ENCODE measurements around the gene PCDHGA6. TPM values are rescaled to one million over a fixed set of nuclear protein-coding genes. Genes with fewer than 3 reads are reported as not detected.
A peak's percentile ranks its signal among the peaks of the same experiment; 100 is the strongest.
"Not testable (repeated sequence)": the region's sequence is repeated elsewhere in the genome, so short reads cannot be mapped to it uniquely, and the experiment has no call there.

PCDHGA6 gene
- total RNA-seq, 1 experiment from 2014 or later, result 14.5 TPM

DNA sequence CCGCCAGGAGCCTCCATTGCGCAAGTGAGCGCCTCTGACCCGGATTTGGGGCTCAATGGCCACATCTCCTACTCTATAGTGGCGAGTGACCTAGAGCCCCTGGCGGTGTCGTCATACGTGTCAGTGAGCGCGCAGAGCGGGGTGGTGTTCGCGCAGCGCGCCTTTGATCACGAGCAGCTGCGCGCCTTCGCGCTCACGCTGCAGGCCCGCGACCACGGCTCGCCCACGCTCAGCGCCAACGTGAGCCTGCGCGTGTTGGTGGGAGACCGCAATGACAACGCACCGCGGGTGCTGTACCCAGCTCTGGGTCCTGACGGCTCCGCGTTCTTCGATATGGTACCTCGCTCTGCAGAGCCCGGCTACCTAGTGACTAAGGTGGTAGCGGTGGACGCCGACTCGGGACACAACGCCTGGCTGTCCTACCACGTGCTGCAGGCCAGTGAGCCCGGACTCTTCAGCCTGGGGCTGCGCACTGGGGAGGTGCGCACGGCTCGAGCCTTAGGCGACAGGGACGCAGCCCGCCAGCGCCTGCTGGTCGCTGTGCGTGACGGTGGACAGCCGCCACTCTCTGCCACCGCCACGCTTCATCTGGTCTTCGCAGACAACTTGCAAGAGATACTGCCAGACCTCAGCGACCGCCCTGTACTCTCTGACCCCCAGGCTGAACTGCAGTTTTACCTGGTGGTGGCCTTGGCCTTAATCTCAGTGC is 36.1 kb downstream of the PCDHGA6 start:
- Histone ChIP-seq H3K27me3 (ENCODE audit: low read length) (no peaks in the 10 kb centered on the region), H3K36me3 (ENCODE audit: insufficient read depth, low read length) (peaks cover 25% of the 10 kb centered on the region), H3K4me3 (ENCODE audit: low read length) (no peak overlapping the region), H3K27ac (ENCODE audit: low read length) (no peak overlapping the region), H4K20me1 (ENCODE audit: insufficient read depth, low read depth, low read length) (no peaks in the 10 kb centered on the region), H3K9ac (ENCODE audit: low read length) (no peak overlapping the region), H2AFZ (ENCODE audit: low read length) (no peak overlapping the region), H3K79me2 (ENCODE audit: low read length) (peaks cover 38% of the 10 kb centered on the region), H3K9me2 (replicated peaks; ENCODE audit: insufficient read depth, low read length) (no peaks in the 10 kb centered on the region), H3K4me1 (ENCODE audit: low read length) (peaks cover 3% of the 10 kb centered on the region; the same call in 1 of the 2 replicates), H3K4me2 (ENCODE audit: low read depth, low read length, poor library complexity, severe bottlenecking) (no peak overlapping the region), H3K9me3 (ENCODE audit: low read length) (peaks cover 7% of the 10 kb centered on the region)
- DNase-seq, result no peak

DNA sequence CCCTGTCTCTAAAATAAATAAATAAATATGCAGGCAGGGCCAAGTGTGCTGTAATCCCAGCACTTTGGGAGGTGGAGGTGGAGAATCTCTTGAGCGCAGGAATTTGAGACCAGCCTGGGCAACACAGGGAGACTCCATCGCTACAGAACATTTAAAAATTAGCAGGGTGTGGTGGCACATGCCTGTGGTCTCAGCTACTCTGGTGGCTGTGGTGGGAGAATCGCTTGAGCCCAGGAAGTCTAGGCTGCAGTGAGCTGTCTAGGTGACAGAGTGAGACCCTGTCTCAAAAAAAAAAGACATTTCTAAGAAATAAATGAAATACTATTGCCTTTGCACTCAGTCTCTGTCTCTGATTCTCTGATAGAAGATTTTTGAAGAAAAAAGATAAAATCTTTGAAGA is 37.9 kb downstream of the PCDHGA6 start:
- DNase-seq, result no peak
- Histone ChIP-seq H3K27ac (ENCODE audit: low read length) (0 out of 2 replicates have a peak overlapping the region, but pooled peaks have one; percentile 18), H3K9ac (ENCODE audit: low read length) (no peak overlapping the region), H3K79me2 (ENCODE audit: low read length) (peaks cover 23% of the 10 kb centered on the region), H3K4me2 (ENCODE audit: low read depth, low read length, poor library complexity, severe bottlenecking) (no peak overlapping the region), H4K20me1 (ENCODE audit: insufficient read depth, low read depth, low read length) (no peaks in the 10 kb centered on the region), H3K36me3 (ENCODE audit: insufficient read depth, low read length) (peaks cover 25% of the 10 kb centered on the region), H3K4me3 (ENCODE audit: low read length) (no peak overlapping the region), H3K4me1 (ENCODE audit: low read length) (peaks cover 3% of the 10 kb centered on the region; the same call in 1 of the 2 replicates), H2AFZ (ENCODE audit: low read length) (no peak overlapping the region), H3K27me3 (ENCODE audit: low read length) (no peaks in the 10 kb centered on the region), H3K9me2 (replicated peaks; ENCODE audit: insufficient read depth, low read length) (no peaks in the 10 kb centered on the region), H3K9me3 (ENCODE audit: low read length) (peaks cover 7% of the 10 kb centered on the region)

DNA sequence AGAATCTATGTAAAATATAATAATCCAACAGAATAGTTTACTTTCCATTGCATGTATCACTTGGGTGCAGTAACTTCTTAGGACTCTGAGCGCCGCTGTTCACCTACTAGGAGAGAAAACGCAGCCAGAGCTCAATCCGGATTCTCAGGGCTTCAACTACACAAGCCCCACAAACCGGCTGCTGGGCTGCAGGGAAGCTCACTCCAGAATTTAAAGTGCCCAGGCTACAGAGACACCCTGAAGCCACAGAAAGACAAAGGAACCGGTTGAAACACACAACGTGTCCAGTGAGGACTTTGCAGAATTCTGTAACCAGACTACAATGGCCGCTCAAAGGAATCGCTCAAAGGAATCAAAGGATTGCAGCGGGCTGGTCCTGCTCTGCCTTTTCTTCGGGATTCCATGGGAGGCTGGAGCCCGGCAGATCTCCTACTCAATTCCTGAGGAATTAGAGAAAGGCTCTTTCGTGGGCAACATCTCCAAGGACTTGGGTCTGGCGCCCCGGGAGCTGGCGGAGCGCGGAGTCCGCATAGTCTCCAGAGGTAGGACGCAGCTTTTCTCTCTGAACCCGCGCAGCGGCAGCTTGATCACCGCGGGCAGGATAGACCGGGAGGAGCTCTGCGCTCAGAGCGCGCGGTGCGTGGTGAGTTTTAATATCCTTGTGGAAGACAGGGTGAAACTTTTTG is 39.3 kb downstream of the PCDHGA6 start, which contains the start of gene PCDHGA10:
PCDHGA10 (plus strand) TSS at position 134 of the 686 bp plus-strand sequence; CDS start at position 323, 189 bp downstream.
- no peak within 1 kb of the TSS for H3K4me2 ChIP-seq (ENCODE audit: low read depth, low read length, poor library complexity, severe bottlenecking)
- peaks cover 3% of the 10 kb centered on the region; the same call in 1 of the 2 replicates for H3K4me1 ChIP-seq (ENCODE audit: low read length)
- 0 out of 2 replicates have a peak within 1 kb of the TSS, but pooled peaks have one; percentile 18 for H3K27ac ChIP-seq (ENCODE audit: low read length)
- no peaks in the 10 kb centered on the region; the same call in 1 of the 2 replicates for H3K9me3 ChIP-seq (ENCODE audit: low read length)
- H3K9ac ChIP-seq (ENCODE audit: low read length), result no peak within 1 kb of the TSS
- no peaks in the 10 kb centered on the region for H3K27me3 ChIP-seq (ENCODE audit: low read length)
- DNase-seq, result peak; percentile 90
- no peaks in the 10 kb centered on the region for H4K20me1 ChIP-seq (ENCODE audit: insufficient read depth, low read depth, low read length)
- H3K4me3 ChIP-seq (ENCODE audit: low read length), result no peak within 1 kb of the TSS
- no peak within 1 kb of the TSS for H2AFZ ChIP-seq (ENCODE audit: low read length)
- peaks cover 18% of the 10 kb centered on the region for H3K36me3 ChIP-seq (ENCODE audit: insufficient read depth, low read length)
- peaks cover 13% of the 10 kb centered on the region for H3K79me2 ChIP-seq (ENCODE audit: low read length)
- no peaks in the 10 kb centered on the region for H3K9me2 ChIP-seq (replicated peaks; ENCODE audit: insufficient read depth, low read length)

DNA sequence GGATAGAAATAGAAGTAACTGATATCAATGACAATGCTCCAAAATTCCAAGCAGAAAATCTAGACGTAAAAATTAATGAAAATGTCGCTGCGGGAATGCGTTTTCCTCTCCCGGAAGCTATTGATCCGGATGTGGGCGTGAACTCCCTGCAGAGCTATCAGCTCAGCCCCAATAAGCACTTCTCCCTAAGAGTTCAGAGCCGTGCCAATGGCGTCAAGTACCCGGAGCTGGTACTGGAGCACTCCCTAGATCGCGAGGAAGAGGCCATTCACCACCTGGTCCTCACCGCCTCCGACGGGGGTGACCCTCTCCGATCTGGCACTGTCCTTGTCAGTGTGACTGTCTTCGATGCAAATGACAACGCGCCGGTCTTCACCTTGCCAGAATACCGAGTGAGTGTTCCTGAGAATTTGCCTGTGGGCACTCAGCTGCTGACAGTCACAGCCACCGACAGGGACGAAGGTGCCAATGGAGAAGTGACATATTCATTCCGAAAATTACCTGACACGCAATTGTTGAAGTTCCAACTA is 39.9 kb downstream of the PCDHGA6 start:
- Histone ChIP-seq H3K36me3 (ENCODE audit: insufficient read depth, low read length) (peaks cover 18% of the 10 kb centered on the region), H3K4me2 (ENCODE audit: low read depth, low read length, poor library complexity, severe bottlenecking) (no peak overlapping the region), H3K4me1 (ENCODE audit: low read length) (peaks cover 3% of the 10 kb centered on the region; the same call in 1 of the 2 replicates), H3K9me2 (replicated peaks; ENCODE audit: insufficient read depth, low read length) (no peaks in the 10 kb centered on the region), H2AFZ (ENCODE audit: low read length) (no peak overlapping the region), H3K79me2 (ENCODE audit: low read length) (peaks cover 13% of the 10 kb centered on the region), H3K9ac (ENCODE audit: low read length) (no peak overlapping the region), H3K9me3 (ENCODE audit: low read length) (peaks cover 6% of the 10 kb centered on the region; the same call in 1 of the 2 replicates), H4K20me1 (ENCODE audit: insufficient read depth, low read depth, low read length) (no peaks in the 10 kb centered on the region), H3K27ac (ENCODE audit: low read length) (no peak overlapping the region), H3K4me3 (ENCODE audit: low read length) (no peak overlapping the region), H3K27me3 (ENCODE audit: low read length) (no peaks in the 10 kb centered on the region)
- DNase-seq, result no peak

DNA sequence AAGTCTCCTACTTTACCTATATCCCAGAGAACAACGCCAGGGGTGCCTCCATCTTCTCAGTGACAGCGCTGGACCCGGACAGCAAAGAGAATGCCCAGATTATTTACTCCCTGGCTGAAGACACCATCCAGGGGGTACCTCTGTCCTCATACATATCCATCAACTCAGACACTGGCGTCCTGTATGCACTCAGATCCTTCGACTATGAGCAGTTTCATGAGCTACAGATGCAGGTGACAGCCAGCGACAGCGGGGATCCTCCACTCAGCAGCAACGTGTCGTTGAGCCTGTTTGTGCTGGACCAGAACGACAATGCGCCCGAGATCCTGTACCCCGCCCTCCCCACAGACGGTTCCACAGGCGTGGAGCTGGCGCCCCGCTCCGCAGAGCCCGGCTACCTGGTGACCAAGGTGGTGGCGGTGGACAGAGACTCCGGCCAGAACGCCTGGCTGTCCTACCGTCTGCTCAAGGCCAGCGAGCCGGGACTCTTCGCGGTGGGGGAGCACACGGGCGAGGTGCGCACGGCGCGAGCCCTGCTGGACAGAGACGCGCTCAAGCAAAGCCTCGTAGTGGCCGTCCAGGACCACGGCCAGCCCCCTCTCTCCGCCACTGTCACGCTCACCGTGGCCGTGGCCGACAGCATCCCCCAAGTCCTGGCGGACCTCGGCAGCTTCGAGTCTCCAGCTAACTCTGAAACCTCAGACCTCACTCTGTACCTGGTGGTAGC is 41.0 kb downstream of the PCDHGA6 start:
- H3K27ac ChIP-seq (ENCODE audit: low read length); H3K9me3 ChIP-seq (ENCODE audit: low read length); H3K4me2 ChIP-seq (ENCODE audit: low read depth, low read length, poor library complexity, severe bottlenecking); H2AFZ ChIP-seq (ENCODE audit: low read length); H3K9ac ChIP-seq (ENCODE audit: low read length); H3K4me1 ChIP-seq (ENCODE audit: low read length); H3K79me2 ChIP-seq (ENCODE audit: low read length); DNase-seq; H4K20me1 ChIP-seq (ENCODE audit: insufficient read depth, low read depth, low read length); H3K9me2 ChIP-seq (replicated peaks; ENCODE audit: insufficient read depth, low read length); H3K27me3 ChIP-seq (ENCODE audit: low read length); H3K4me3 ChIP-seq (ENCODE audit: low read length): not testable (repeated sequence)
- H3K36me3 ChIP-seq (ENCODE audit: insufficient read depth, low read length), result peaks cover 18% of the 10 kb centered on the region

DNA sequence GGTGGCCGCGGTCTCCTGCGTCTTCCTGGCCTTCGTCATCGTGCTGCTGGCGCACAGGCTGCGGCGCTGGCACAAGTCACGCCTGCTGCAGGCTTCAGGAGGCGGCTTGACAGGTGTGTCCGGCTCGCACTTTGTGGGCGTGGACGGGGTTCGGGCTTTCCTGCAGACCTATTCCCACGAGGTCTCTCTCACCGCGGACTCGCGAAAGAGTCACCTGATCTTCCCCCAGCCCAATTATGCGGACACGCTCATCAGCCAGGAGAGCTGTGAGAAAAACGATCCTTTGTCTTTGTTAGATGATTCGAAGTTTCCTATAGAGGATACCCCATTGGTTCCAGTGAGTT is 41.6 kb downstream of the PCDHGA6 start:
- H3K9me3 ChIP-seq (ENCODE audit: low read length); H3K9me2 ChIP-seq (replicated peaks; ENCODE audit: insufficient read depth, low read length); DNase-seq; H4K20me1 ChIP-seq (ENCODE audit: insufficient read depth, low read depth, low read length); H3K27me3 ChIP-seq (ENCODE audit: low read length); H2AFZ ChIP-seq (ENCODE audit: low read length); H3K4me1 ChIP-seq (ENCODE audit: low read length); H3K4me3 ChIP-seq (ENCODE audit: low read length); H3K9ac ChIP-seq (ENCODE audit: low read length); H3K4me2 ChIP-seq (ENCODE audit: low read depth, low read length, poor library complexity, severe bottlenecking); H3K27ac ChIP-seq (ENCODE audit: low read length); H3K79me2 ChIP-seq (ENCODE audit: low read length): not testable (repeated sequence)
- H3K36me3 ChIP-seq (ENCODE audit: insufficient read depth, low read length), result peaks cover 18% of the 10 kb centered on the region

DNA sequence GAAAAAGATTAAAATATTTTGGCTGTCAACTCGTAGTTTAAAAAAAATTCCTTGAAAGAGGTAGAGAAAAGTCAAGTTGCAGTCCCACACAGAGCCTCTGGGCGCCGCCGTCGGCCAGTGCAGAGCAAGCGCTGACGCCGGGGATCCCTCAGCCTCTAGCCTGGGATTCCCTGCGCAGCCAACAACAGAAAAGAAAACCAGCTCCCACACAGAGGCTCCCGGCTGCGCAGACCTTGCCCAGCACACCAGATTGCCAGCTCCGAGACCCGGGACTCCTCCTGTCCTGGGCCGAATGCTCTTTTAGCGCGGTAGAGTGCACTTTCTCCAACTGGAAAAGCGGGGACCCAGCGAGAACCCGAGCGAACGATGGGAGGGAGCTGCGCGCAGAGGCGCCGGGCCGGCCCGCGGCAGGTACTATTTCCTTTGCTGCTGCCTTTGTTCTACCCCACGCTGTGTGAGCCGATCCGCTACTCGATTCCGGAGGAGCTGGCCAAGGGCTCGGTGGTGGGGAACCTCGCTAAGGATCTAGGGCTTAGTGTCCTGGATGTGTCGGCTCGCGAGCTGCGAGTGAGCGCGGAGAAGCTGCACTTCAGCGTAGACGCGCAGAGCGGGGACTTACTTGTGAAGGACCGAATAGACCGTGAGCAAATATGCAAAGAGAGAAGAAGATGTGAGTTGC is 43.9 kb downstream of the PCDHGA6 start, which contains the start of gene PCDHGB7:
PCDHGB7 (plus strand) TSS at position 184 of the 679 bp plus-strand sequence; CDS start at position 367, 183 bp downstream.
- not testable (repeated sequence) for H3K4me3 ChIP-seq (ENCODE audit: low read length); H3K4me1 ChIP-seq (ENCODE audit: low read length); H3K9me2 ChIP-seq (replicated peaks; ENCODE audit: insufficient read depth, low read length); H3K27ac ChIP-seq (ENCODE audit: low read length); H3K9ac ChIP-seq (ENCODE audit: low read length); H2AFZ ChIP-seq (ENCODE audit: low read length); H4K20me1 ChIP-seq (ENCODE audit: insufficient read depth, low read depth, low read length); H3K4me2 ChIP-seq (ENCODE audit: low read depth, low read length, poor library complexity, severe bottlenecking); H3K79me2 ChIP-seq (ENCODE audit: low read length); H3K27me3 ChIP-seq (ENCODE audit: low read length)
- peak; percentile 48 for DNase-seq
- Histone ChIP-seq H3K9me3 (ENCODE audit: low read length) (peaks cover 16% of the 10 kb centered on the region), H3K36me3 (ENCODE audit: insufficient read depth, low read length) (peaks cover 28% of the 10 kb centered on the region)

All from Karpas-422 (cell line).